HCT116 (cell line): ENCODE data around the gene CSRP1. TPM values are rescaled to one million over a fixed set of nuclear protein-coding genes. Genes with fewer than 3 reads are reported as not detected.

Experiments used
- ATAC-seq: fragments of 200-7000 bp; cut with Tn5 transposase; 2 replicates; pipeline ENCODE4 v1.9.1; 2020; ENCODE audit warnings: mild to moderate bottlenecking, moderate library complexity
- BruUV-seq: library from RNA; stranded (reverse); fragments of 400-500 nt; replicated peaks from 2 replicates; lab custom pipeline; 2021; lab: Mats Ljungman, UMichigan
- CTCF ChIA-PET: fragments of 300-600 bp; sonication (Branson Sonifier 250); formaldehyde crosslinking; loops from one replicate; lab custom pipeline; 2021; ENCODE audit warnings: antibody characterized with exemption; lab: Charles Lee
- POLR2A ChIA-PET: fragments of 300-600, 350-600 bp; sonication (Branson Sonifier 250); formaldehyde crosslinking; loops from one replicate; lab custom pipeline; 2021; ENCODE audit warnings: antibody characterized with exemption; lab: Charles Lee
- RAD21 ChIA-PET, 2 experiments: fragments of 300-600 bp; sonication (Branson Sonifier 250); formaldehyde crosslinking; loops; one replicate each; lab custom pipeline; 2023; ENCODE audit warnings: low total read pairs in 2 of 2; ENCODE audit not compliant: uncharacterized antibody in 2 of 2, unreplicated experiment in 2 of 2, low non-redundant PET in 1 of 2; lab: Charles Lee
- DNase-seq: peaks from one replicate; pipeline ENCODE4 v3.0.0-alpha.2; 2010; ENCODE audit warnings: low read depth, low spot score
- H2AFZ ChIP-seq: fragments of 200-600 bp; shearing (Covaris generic), sonication (generic); 2 replicates; pipeline ENCODE4 v1.6.1; 2017; ENCODE audit warnings: low read depth, mixed run types, mixed read lengths, antibody characterized with exemption, low read length; ENCODE audit not compliant: poor library complexity, severe bottlenecking
- H3K27ac ChIP-seq: 2 replicates; pipeline ENCODE4 v1.5.1; 2012; ENCODE audit warnings: low read depth, low read length
- H3K27me3 ChIP-seq: fragments of 200-600 bp; sonication (generic); 2 replicates; pipeline ENCODE4 v1.6.1; 2016; ENCODE audit warnings: mixed run types, low read length, mixed read lengths; ENCODE audit not compliant: insufficient read depth
- H3K36me3 ChIP-seq, 2 experiments: fragments of 200-500 bp in 1 of 2; fragments of 200-600 bp in 1 of 2; sonication (Bioruptor generic) in 1 of 2; sonication (generic) in 1 of 2; 2 replicates each; pipeline versions ENCODE4 v1.5.1 to v1.6.1; 2014 to 2016; ENCODE audit warnings: low read length in 2 of 2, inconsistent platforms in 1 of 2, mixed read lengths in 1 of 2, mixed run types in 1 of 2; ENCODE audit not compliant: insufficient read depth in 2 of 2, control insufficient read depth in 1 of 2
- H3K4me1 ChIP-seq, 2 experiments: fragments of 200-600 bp in 1 of 2; sonication (generic) in 1 of 2; 2 replicates each; pipeline versions ENCODE4 v1.5.1 to v1.6.1; 2012 to 2017; ENCODE audit warnings: low read length in 2 of 2, inconsistent platforms in 1 of 2, mild to moderate bottlenecking in 1 of 2, mixed read lengths in 1 of 2, mixed run types in 1 of 2, moderate library complexity in 1 of 2; ENCODE audit not compliant: insufficient read depth in 2 of 2, control insufficient read depth in 1 of 2
- H3K4me2 ChIP-seq: fragments of 200-600 bp; sonication (generic); 2 replicates; pipeline ENCODE4 v1.6.1; 2017; ENCODE audit warnings: mixed run types, low read length, mixed read lengths
- H3K4me3 ChIP-seq, 2 experiments: fragments of 200-600 bp in 1 of 2; sonication (generic) in 1 of 2; replicated peaks in 1 of 2; 2 replicates each; pipeline ENCODE4 v1.5.1; 2011 to 2016; ENCODE audit warnings: low read length in 2 of 2, control low read depth in 1 of 2, low read depth in 1 of 2, mild to moderate bottlenecking in 1 of 2, mixed read lengths in 1 of 2, mixed run types in 1 of 2
- H3K79me2 ChIP-seq: fragments of 200-600 bp; sonication (generic); 2 replicates; pipeline ENCODE4 v1.6.1; 2017; ENCODE audit warnings: mild to moderate bottlenecking, mixed run types, low read length, moderate library complexity, mixed read lengths; ENCODE audit not compliant: insufficient read depth
- H3K9ac ChIP-seq: fragments of 200-600 bp; sonication (generic); 2 replicates; pipeline ENCODE4 v1.6.1; 2016; ENCODE audit warnings: low read length, mixed read lengths
- H3K9me2 ChIP-seq: fragments of 200-600 bp; sonication (generic), shearing (Covaris generic); 2 replicates; pipeline ENCODE4 v1.6.1; 2017; ENCODE audit warnings: mixed run types, mild to moderate bottlenecking, moderate library complexity; ENCODE audit not compliant: insufficient read depth
- H3K9me3 ChIP-seq, 2 experiments: fragments of 200-500 bp in 1 of 2; fragments of 200-600 bp in 1 of 2; sonication (Bioruptor generic) in 1 of 2; sonication (generic) in 1 of 2; 2 replicates each; pipeline ENCODE4 v1.6.1; 2014 to 2017; ENCODE audit warnings: low read length in 2 of 2, mixed read lengths in 2 of 2, inconsistent platforms in 1 of 2, low read depth in 1 of 2, mild to moderate bottlenecking in 1 of 2, mixed run types in 1 of 2, moderate library complexity in 1 of 2; ENCODE audit not compliant: control insufficient read depth in 1 of 2, insufficient read depth in 1 of 2
- H4K20me1 ChIP-seq: fragments of 200-600 bp; sonication (generic), shearing (Covaris generic); 2 replicates; pipeline ENCODE4 v1.6.1; 2017; ENCODE audit warnings: mixed run types, mild to moderate bottlenecking, moderate library complexity; ENCODE audit not compliant: insufficient read depth
- CBX3 ChIP-seq: IDR thresholded peaks from 2 replicates; pipeline ENCODE4 v1.6.1; 2012; ENCODE audit warnings: low read depth
- EGR1 ChIP-seq: IDR thresholded peaks from 2 replicates; pipeline ENCODE4 v1.6.1; 2012; ENCODE audit warnings: low read depth
- EZH2 ChIP-seq: fragments of 200-600 bp; sonication (generic); IDR thresholded peaks from 2 replicates; pipeline ENCODE4 v1.6.1; 2017; ENCODE audit warnings: antibody characterized with exemption, mixed run types
- POLR2AphosphoS5 ChIP-seq: IDR thresholded peaks from 2 replicates; pipeline ENCODE4 v1.6.1; 2011; ENCODE audit warnings: mild to moderate bottlenecking, low read depth, low read length, moderate library complexity
- RAD21 ChIP-seq: IDR thresholded peaks from 2 replicates; pipeline ENCODE4 v1.6.1; 2012; ENCODE audit warnings: low read depth, mild to moderate bottlenecking
- SP1 ChIP-seq: IDR thresholded peaks from 2 replicates; pipeline ENCODE4 v1.6.1; 2012; ENCODE audit warnings: low read depth
- SRF ChIP-seq: IDR thresholded peaks from 2 replicates; pipeline ENCODE4 v1.6.1; 2012; ENCODE audit warnings: low read depth
- YY1 ChIP-seq: IDR thresholded peaks from 2 replicates; pipeline ENCODE4 v1.6.1; 2011; ENCODE audit warnings: low read length, low read depth, moderate library complexity, mild to moderate bottlenecking; ENCODE audit not compliant: insufficient replicate concordance; ENCODE audit errors: extremely low read depth
- ZNF274 ChIP-seq: fragments of 200-500 bp; sonication (Bioruptor generic); IDR thresholded peaks from 2 replicates; pipeline ENCODE4 v1.6.1; 2014; ENCODE audit warnings: mild to moderate bottlenecking, low read depth, low read length, inconsistent platforms
- intact Hi-C: fragments of 100-400 bp; cut with micrococcal nuclease; formaldehyde crosslinking; loops from 2 replicates; pipeline ENCODE4 v1.10.0; 2022
- total RNA-seq: library from RNA; stranded (reverse); gene quantifications from one replicate; pipeline ENCODE4 v1.2.1, GENCODE V29; 2021; ENCODE audit not compliant: unreplicated experiment
- TF ChIP-seq, protein P1 (sequence below): IDR thresholded peaks from 2 replicates; pipeline ENCODE4 v1.6.1; 2012; ENCODE audit warnings: low read depth
- TF ChIP-seq, protein P2 (sequence below): IDR thresholded peaks from 2 replicates; pipeline ENCODE4 v1.6.1; 2011; ENCODE audit warnings: mild to moderate bottlenecking, low read length, moderate library complexity; ENCODE audit not compliant: insufficient replicate concordance; ENCODE audit errors: extremely low read depth
- TF ChIP-seq, protein P3 (sequence below): IDR thresholded peaks from 2 replicates; pipeline ENCODE4 v1.6.1; 2012

The CSRP1 gene
- total RNA-seq, 1 experiment from 2014 or later: 51.7 TPM

DNA sequence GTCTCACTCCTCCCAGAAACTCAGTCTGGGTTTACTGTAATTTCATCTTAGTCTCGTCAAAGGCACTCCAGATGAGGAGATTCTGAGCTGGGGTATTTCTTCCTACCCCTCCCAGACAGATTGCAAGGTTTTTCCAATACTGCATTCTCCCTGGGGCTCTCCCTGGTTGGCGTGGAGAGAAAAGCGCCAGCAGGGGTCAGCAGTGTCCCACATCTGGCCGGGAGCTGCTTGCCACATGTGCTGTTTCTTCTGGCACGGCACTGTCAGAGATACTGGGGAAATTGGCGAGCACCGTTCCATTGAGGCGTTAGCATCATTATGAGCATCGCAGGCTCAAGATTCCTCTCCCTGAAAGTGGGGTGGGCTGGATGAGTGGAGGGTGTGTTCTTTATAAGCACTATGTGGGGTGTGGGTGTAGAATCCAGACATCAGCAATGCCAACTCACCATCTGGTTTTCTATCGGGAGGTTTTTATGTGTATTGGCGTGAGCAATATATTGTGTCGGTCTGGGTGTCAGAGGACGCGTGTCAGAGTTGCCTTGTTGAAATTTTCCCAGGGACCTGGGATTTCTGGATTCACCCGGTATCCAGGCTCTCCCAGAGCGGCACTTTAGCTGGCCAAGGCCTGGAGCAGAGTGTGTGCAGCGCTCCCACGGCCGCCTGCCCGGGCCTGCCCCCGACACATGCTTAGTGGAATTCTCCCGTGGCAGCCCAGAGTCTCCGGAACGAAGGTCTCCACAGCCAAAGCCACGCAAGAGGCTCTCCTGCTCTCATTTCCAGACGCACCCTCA lies 24.0 kb upstream of the CSRP1 start (continued):
- TF ChIP-seq, protein P1, sequence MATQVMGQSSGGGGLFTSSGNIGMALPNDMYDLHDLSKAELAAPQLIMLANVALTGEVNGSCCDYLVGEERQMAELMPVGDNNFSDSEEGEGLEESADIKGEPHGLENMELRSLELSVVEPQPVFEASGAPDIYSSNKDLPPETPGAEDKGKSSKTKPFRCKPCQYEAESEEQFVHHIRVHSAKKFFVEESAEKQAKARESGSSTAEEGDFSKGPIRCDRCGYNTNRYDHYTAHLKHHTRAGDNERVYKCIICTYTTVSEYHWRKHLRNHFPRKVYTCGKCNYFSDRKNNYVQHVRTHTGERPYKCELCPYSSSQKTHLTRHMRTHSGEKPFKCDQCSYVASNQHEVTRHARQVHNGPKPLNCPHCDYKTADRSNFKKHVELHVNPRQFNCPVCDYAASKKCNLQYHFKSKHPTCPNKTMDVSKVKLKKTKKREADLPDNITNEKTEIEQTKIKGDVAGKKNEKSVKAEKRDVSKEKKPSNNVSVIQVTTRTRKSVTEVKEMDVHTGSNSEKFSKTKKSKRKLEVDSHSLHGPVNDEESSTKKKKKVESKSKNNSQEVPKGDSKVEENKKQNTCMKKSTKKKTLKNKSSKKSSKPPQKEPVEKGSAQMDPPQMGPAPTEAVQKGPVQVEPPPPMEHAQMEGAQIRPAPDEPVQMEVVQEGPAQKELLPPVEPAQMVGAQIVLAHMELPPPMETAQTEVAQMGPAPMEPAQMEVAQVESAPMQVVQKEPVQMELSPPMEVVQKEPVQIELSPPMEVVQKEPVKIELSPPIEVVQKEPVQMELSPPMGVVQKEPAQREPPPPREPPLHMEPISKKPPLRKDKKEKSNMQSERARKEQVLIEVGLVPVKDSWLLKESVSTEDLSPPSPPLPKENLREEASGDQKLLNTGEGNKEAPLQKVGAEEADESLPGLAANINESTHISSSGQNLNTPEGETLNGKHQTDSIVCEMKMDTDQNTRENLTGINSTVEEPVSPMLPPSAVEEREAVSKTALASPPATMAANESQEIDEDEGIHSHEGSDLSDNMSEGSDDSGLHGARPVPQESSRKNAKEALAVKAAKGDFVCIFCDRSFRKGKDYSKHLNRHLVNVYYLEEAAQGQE: no peak
- TF ChIP-seq SRF: no peak
- TF ChIP-seq, all 23 proteins: peak for 3

DNA sequence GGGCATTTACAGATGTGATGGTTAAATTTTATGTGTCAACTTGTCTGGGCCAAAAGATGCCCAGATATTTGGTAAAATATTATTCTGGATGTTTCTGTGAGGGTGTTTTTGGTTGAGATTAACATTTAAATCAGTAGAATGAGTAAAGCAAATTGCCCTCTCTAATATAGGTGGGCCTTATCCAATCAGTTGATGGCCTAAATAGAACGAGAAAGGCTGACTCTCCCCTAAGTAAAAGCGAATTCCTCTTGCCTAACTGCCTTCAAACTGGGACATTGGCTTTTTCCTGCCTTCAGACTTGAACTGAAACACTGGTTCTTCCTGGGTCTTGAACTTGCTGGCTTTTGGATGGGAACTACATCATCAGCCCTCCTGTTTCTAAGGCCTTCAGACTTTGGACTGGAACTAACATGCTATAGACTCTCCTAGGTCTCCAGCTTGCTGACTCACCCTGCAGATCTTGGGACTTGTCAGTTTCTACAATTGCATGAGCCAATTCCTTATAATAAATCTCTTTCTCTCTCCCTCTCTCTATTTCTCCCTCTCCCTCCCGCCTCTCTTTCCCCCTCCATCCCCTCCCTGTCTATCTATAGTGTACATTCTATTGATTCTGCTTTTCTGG lies 21.8 kb upstream of the CSRP1 start:
- no peak for ATAC-seq
- BruUV-seq: no TSS peak
- no peaks in the 10 kb centered on the region for H3K79me2 ChIP-seq
- ChIA-PET CTCF (interaction anchor here (1.0 to 1.2 kb wide), 2 partner anchors 15 to 264 kb away, joined by 3 read pairs; no protein-coding TSS in a partner anchor), RAD21 (no interaction called here), POLR2A (no interaction called here)
- no peak overlapping the region for H3K9ac ChIP-seq
- no peaks in the 10 kb centered on the region for H3K36me3 ChIP-seq
- H3K27ac ChIP-seq: no peak overlapping the region
- no peaks in the 10 kb centered on the region for H3K9me3 ChIP-seq
- H2AFZ ChIP-seq: no peak overlapping the region
- no peaks in the 10 kb centered on the region for H3K9me2 ChIP-seq
- H3K27me3 ChIP-seq: no peaks in the 10 kb centered on the region
- H4K20me1 ChIP-seq: no peaks in the 10 kb centered on the region
- intact Hi-C loops: no loop called here
- no peak for DNase-seq
- no peak overlapping the region for H3K4me3 ChIP-seq
- H3K4me2 ChIP-seq: no peak overlapping the region
- H3K4me1 ChIP-seq: no peaks in the 10 kb centered on the region
- TF ChIP-seq, protein P1: no peak
- no peak for TF ChIP-seq POLR2AphosphoS5
- no peak for TF ChIP-seq SP1
- TF ChIP-seq EGR1: no peak
- TF ChIP-seq EZH2: no peak
- TF ChIP-seq CBX3: no peak
- TF ChIP-seq SRF: no peak
- TF ChIP-seq, protein P2, sequence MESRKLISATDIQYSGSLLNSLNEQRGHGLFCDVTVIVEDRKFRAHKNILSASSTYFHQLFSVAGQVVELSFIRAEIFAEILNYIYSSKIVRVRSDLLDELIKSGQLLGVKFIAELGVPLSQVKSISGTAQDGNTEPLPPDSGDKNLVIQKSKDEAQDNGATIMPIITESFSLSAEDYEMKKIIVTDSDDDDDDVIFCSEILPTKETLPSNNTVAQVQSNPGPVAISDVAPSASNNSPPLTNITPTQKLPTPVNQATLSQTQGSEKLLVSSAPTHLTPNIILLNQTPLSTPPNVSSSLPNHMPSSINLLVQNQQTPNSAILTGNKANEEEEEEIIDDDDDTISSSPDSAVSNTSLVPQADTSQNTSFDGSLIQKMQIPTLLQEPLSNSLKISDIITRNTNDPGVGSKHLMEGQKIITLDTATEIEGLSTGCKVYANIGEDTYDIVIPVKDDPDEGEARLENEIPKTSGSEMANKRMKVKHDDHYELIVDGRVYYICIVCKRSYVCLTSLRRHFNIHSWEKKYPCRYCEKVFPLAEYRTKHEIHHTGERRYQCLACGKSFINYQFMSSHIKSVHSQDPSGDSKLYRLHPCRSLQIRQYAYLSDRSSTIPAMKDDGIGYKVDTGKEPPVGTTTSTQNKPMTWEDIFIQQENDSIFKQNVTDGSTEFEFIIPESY: no peak
- TF ChIP-seq ZNF274: no peak
- TF ChIP-seq, protein P3, sequence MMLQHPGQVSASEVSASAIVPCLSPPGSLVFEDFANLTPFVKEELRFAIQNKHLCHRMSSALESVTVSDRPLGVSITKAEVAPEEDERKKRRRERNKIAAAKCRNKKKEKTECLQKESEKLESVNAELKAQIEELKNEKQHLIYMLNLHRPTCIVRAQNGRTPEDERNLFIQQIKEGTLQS: no peak
- no peak for TF ChIP-seq YY1
- TF ChIP-seq RAD21: no peak
